Neural progenitor cell (in vitro differentiated cells): ENCODE data around the gene FAF1.

Source experiments
- CTCF ChIP-seq: fragments of 200-600 bp; sonication (generic); IDR thresholded peaks from 2 replicates; pipeline ENCODE4 v1.5.1; 2017; ENCODE audit warnings: antibody characterized with exemption, mild to moderate bottlenecking
- EZH2 ChIP-seq: fragments of 200-600 bp; sonication (generic); IDR thresholded peaks from 2 replicates; pipeline ENCODE4 v1.6.1; 2017; ENCODE audit warnings: antibody characterized with exemption, mild to moderate bottlenecking, moderate library complexity

GRCh38 chr1:50493710-50494109 lies 466.4 kb downstream of the FAF1 start:
- TF ChIP-seq EZH2 (no peak), CTCF (no peak)
